GM04503 (cell line): ENCODE data around the gene HIC2.
"Not testable (repeated sequence)": the region's sequence is repeated elsewhere in the genome, so short reads cannot be mapped to it uniquely, and the experiment has no call there.

ENCODE experiments used
- DNase-seq: peaks from one replicate; pipeline ENCODE4 v3.0.0-alpha.2; 2012; ENCODE audit warnings: low read depth

The HIC2 gene

GRCh38 chr22:21417227-21417746 is at the start of gene HIC2:
TSS of gene HIC2 (plus strand) at chr22:21417371. CDS start at chr22:21442832, 25,461 bp downstream.
- DNase-seq, result not testable (repeated sequence)

GRCh38 chr22:21368603-21369310 is 48.4 kb upstream of the HIC2 start:
- not testable (repeated sequence) for DNase-seq

DNA sequence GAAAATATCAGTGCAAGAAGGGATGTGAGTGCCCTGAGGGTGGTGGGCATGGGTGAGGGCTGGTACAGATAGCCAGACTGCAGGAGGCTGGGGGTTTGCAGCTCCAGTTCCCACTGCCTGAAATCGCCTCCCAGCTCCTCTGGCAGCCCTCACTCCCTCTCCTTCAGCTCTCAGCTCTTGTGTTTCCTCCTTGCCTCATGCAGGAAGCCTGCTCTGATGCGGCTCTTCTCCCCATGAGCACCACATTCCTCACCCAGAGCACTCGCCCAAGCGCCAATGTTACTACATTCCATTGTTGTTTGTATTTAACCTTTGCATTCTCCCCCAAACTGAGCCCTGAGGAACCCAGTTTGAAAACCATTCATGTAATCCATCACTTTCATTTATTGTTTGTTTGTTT is 41.3 kb upstream of the HIC2 start:
- not testable (repeated sequence) for DNase-seq

DNA sequence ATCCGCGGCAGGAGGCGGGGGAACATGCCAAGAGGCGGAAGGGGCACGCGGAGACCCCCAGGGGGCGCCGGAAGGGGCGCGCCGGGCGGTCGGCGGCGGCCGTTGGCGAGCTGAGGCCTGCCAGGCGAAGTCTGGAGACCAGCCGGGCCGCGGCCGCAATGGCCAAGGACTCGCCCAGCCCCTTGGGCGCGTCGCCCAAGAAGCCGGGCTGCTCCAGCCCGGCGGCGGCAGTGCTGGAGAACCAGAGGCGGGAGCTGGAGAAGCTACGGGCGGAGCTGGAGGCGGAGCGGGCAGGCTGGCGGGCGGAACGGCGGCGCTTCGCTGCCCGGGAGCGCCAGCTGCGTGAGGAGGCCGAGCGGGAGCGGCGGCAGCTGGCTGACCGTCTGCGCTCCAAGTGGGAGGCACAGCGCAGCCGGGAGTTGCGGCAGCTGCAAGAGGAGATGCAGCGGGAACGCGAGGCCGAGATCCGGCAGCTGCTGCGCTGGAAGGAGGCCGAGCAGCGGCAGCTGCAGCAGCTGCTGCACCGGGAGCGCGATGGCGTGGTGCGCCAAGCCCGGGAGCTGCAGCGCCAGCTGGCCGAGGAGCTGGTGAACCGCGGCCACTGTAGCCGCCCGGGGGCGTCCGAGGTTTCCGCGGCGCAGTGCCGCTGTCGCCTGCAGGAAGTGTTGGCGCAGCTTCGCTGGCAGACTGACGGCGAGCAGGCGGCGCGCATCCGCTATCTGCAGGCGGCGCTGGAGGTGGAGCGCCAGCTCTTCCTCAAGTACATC is 33.3 kb upstream of the HIC2 start, which contains the start of gene RIMBP3B:
Gene RIMBP3B, plus strand, starts transcription at position 51 of the 767 bp plus-strand sequence. Its CDS starts 108 bp downstream, at position 159.
- not testable (repeated sequence) for DNase-seq

- DNase-seq, result not testable (repeated sequence)
Measured at GRCh38 chr22:21384468-21385357, 32.5 kb upstream of the HIC2 start.

DNA sequence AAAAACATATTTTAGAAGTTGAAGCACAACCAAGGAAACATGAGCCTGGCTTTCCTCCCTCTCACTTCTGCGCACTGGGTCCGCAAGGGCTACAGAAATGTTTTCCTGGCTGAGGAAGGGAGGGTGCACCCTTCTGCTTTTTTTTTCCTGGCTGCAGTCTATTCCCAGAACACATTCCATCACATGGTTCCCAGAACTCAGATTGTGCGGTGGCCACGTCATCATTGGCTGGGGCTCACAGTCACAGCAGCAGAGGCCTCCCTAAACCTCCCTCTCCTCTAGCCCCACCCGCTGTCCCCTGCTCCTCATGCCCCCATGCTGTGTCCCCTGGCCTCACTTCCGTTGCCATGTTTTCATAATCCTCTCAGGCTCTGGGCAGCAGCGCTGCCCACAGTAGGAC is 27.7 kb upstream of the HIC2 start:
- DNase-seq, result not testable (repeated sequence)

DNA sequence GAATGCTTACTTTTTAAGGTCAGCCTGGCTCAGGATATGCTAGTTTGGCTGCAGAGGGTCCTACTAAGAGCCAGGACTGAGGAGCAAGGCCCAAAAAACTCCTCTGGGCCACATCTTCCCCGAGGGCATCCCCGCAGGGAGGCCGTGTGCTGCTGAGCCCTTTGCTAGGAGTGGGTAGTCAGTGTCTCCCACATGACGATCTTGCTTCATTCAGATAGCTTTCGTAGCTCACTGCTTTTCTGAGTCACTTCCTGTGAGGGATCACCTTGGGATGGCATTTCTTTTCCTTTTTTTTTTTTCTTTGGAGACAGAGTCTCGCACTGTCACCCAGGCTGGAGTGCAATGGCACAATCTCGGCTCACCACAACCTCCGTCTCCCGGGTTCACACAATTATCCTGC is 27.2 kb upstream of the HIC2 start:
- not testable (repeated sequence) for DNase-seq

- not testable (repeated sequence) for DNase-seq
Measured at GRCh38 chr22:21394613-21395012, 22.6 kb upstream of the HIC2 start.

GRCh38 chr22:21401197-21401969 is 15.8 kb upstream of the HIC2 start:
- not testable (repeated sequence) for DNase-seq

DNA sequence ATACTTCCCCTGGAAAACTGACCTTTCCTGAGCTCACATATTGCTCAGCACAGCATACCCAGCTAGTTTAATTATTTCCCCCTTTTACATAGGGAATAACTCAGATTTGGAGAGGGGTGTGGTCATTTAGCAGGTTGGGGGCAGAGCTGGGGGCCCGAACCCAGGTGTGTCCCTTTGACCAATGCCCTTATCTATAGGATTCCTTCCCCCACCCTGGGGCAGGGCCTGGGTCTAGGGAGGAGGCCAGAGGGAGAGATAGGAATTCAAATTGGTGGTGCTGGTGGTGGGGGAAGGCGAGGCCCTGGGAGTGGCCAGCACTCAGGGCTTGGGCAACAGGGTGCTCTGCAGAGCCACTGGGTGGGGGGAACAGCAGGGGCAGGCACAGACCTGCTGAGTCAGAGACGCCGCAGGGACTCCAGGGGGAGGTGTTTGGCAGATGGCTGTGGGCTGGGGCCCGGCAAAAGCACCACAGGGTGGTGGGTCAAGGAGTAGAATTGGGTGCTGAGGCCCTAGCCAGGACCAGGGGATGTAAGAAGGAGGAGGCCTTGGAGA is 14.3 kb upstream of the HIC2 start:
- DNase-seq, result not testable (repeated sequence)

DNA sequence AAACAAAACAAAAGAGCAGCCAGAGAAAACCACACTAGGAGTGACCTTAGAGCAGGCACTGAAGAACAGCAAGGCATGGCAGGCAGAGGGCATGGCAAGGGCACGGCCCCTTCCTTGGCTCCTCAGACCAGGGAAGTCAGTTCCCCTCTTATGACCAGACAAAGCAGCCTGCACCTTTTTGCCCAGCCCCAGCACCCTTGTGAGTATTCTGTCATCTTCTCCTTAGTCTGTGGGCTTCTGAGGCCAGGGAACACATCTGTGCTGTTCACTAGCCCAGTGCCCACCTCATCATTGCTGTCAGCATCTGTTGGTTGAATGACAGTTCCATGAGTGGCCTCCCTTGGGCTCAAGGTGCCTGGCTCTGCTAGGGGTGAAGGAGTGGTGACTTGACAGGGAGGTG is 10.0 kb upstream of the HIC2 start:
- not testable (repeated sequence) for DNase-seq

- not testable (repeated sequence) for DNase-seq
Measured at GRCh38 chr22:21407792-21408191, 9.4 kb upstream of the HIC2 start.

- DNase-seq, result not testable (repeated sequence)
Measured at GRCh38 chr22:21416375-21416774, 796 bp upstream of the HIC2 start.

GRCh38 chr22:21417853-21418252 is 682 bp downstream of the HIC2 start:
- DNase-seq, result not testable (repeated sequence)

- not testable (repeated sequence) for DNase-seq
Measured at GRCh38 chr22:21418974-21419638, 1.9 kb downstream of the HIC2 start.

DNA sequence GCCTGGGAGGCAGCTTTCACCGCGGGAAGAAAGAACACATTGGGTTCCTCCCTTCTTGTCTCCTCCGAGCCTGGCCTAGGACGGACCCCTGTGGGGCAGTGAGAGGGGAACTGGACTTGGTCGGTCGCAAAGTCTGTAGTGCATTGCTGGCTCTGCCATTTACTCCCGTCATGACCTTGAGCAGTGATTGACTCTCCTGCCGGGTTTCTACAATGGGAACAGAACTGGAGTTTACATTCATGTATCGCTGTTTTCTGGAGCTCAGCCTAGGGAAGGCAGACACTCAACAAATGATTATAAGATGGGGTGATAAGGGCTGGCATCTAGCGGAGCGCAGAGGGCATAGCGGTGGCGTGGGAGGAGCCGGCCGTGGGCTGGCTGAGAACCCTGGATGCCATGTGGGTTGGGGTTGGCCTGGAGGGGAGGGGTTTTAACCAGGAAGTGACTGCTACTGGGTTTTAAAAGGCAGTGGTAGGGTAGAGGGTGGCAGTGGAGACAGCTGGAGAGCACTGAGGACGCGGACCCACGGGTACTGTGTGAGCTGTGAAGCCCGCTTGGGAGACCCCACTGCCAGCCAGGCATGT is 3.1 kb downstream of the HIC2 start:
- DNase-seq, result not testable (repeated sequence)

DNA sequence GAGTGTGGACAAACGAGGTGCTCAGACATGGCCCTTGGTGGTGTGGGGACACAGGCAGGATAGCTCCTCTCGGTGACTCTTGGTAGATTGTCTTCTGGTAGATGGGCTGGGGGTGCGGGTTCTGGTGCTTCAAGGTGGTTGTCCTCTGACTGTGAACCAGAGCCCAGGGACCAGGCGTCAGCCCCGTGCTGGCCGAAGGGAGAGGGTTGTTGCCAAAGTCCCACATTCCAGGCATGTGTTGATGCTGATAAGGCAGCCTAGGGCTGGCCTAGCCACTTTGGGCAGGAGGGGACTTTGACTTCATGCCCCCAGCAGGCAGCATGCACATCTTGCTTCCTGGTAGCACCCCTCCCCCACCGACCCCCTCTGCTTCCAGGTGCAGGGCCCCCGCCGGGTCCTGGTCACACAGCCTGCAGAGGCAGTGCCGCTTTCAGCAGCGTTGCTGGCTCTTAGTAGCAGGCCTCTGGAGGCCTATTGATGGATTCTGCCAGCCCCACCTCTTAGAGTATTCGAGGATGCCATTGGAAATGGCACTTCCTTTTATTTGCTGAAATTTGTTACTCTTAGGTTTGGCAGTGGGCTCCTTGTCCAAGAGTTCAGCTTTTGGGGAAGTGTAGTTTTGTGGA is 7.0 kb downstream of the HIC2 start:
- not testable (repeated sequence) for DNase-seq

DNA sequence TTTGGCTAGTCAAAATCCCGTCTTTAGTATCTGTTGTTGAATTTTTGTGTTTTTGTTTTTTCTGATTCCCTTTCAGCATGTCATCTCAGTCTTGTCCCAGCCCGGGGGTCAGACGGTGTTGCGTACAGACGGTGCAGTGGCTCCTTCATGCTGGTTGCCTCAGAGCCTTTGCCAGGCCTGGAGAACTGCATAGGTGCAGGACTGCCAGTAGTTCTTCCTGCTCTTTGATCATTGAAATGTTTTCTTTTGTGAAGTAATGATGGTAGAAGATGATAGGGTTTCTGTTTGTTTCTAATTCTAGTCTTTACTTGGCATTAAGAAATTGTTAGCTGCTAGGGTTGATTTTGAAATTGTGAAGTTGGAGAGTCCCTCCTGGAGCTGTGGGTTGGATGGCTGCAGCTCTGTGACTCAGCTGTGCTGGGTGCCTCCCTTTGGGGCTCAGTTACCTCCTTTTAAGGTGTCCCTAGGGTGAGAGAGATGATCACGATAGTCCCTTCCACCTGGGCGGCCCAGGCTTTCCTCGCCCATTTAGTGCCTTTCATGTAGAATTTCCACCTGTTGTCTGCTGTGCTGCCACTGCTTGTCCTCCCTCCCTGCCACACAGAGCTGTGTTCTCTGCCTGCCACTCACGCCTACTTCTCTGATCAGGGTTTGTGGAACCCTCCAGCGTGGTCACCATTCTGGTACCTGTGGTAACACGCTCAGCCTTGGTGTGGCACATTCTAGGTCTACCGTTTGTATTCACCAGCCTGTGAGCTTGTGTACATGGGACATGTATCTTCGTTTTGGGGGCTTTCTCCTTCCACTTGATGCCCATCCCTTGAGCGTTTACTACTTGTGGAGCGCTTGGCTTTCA is 17.4 kb downstream of the HIC2 start:
- not testable (repeated sequence) for DNase-seq
